ES-I3 (cell line): Measurements from ENCODE around the gene TMEM184A.
"Not testable (repeated sequence)": the region's sequence is repeated elsewhere in the genome, so short reads cannot be mapped to it uniquely, and the experiment has no call there.

ENCODE experiments used
- H3K36me3 ChIP-seq: 2 replicates; pipeline ENCODE4 v1.6.1; 2013; ENCODE audit warnings: mild to moderate bottlenecking, low read length, control low read depth, moderate library complexity; ENCODE audit not compliant: insufficient read depth
- H3K4me1 ChIP-seq: 2 replicates; pipeline ENCODE4 v1.6.1; 2013; ENCODE audit warnings: mild to moderate bottlenecking, control low read depth, low read length; ENCODE audit not compliant: insufficient read depth
- H3K9ac ChIP-seq: 2 replicates; pipeline ENCODE4 v1.6.1; 2013; ENCODE audit warnings: low read depth, mild to moderate bottlenecking, low read length, moderate library complexity
- H3K9me3 ChIP-seq: 2 replicates; pipeline ENCODE4 v1.6.1; 2013; ENCODE audit warnings: mild to moderate bottlenecking, low read length, moderate library complexity; ENCODE audit not compliant: control insufficient read depth, insufficient read depth

TMEM184A gene

GRCh38 chr7:1529383-1530116, 26.5 kb downstream of the TMEM184A start:
- Histone ChIP-seq H3K9me3 (no peaks in the 10 kb centered on the region), H3K36me3 (no peaks in the 10 kb centered on the region), H3K4me1 (peaks cover 28% of the 10 kb centered on the region; the same call in 1 of the 2 replicates), H3K9ac (no peak overlapping the region; the same call in 1 of the 2 replicates)

GRCh38 chr7:1526271-1526754, 29.7 kb downstream of the TMEM184A start:
- H3K9me3 ChIP-seq, result no peaks in the 10 kb centered on the region
- peaks cover 15% of the 10 kb centered on the region; the same call in 1 of the 2 replicates for H3K4me1 ChIP-seq
- H3K9ac ChIP-seq, result no peak overlapping the region
- no peaks in the 10 kb centered on the region for H3K36me3 ChIP-seq

- Histone ChIP-seq H3K9ac (no peak overlapping the region), H3K9me3 (no peaks in the 10 kb centered on the region), H3K36me3 (no peaks in the 10 kb centered on the region), H3K4me1 (peaks cover 15% of the 10 kb centered on the region; the same call in 1 of the 2 replicates)
Observed at GRCh38 chr7:1525409-1525808, 30.6 kb downstream of the TMEM184A start.

GRCh38 chr7:1523844-1524243, 32.2 kb downstream of the TMEM184A start:
- Histone ChIP-seq H3K9ac (no peak overlapping the region), H3K9me3 (no peaks in the 10 kb centered on the region), H3K4me1 (peaks cover 15% of the 10 kb centered on the region; the same call in 1 of the 2 replicates), H3K36me3 (no peaks in the 10 kb centered on the region)

GRCh38 chr7:1523208-1523607, 32.8 kb downstream of the TMEM184A start:
- Histone ChIP-seq H3K4me1 (peaks cover 15% of the 10 kb centered on the region; the same call in 1 of the 2 replicates), H3K9me3 (no peaks in the 10 kb centered on the region; the same call in 1 of the 2 replicates), H3K36me3 (no peaks in the 10 kb centered on the region), H3K9ac (no peak overlapping the region)

- no peaks in the 10 kb centered on the region; the same call in 1 of the 2 replicates for H3K9me3 ChIP-seq
- no peak overlapping the region for H3K9ac ChIP-seq
- peaks cover 9% of the 10 kb centered on the region; the same call in 1 of the 2 replicates for H3K4me1 ChIP-seq
- H3K36me3 ChIP-seq, result no peaks in the 10 kb centered on the region
Observed at GRCh38 chr7:1521456-1521855, 34.5 kb downstream of the TMEM184A start.

- Histone ChIP-seq H3K9ac (no peak overlapping the region), H3K36me3 (no peaks in the 10 kb centered on the region), H3K9me3 (no peaks in the 10 kb centered on the region; the same call in 1 of the 2 replicates), H3K4me1 (peaks cover 7% of the 10 kb centered on the region; the same call in 1 of the 2 replicates)
Observed at GRCh38 chr7:1520539-1521234, 35.3 kb downstream of the TMEM184A start.

- not testable (repeated sequence) for H3K4me1 ChIP-seq, H3K9me3 ChIP-seq, H3K9ac ChIP-seq, H3K36me3 ChIP-seq
Observed at GRCh38 chr7:1519322-1519922, 36.6 kb downstream of the TMEM184A start.

GRCh38 chr7:1516586-1517251, 39.3 kb downstream of the TMEM184A start:
- no peak overlapping the region for H3K9ac ChIP-seq
- H3K9me3 ChIP-seq, result no peaks in the 10 kb centered on the region; the same call in 1 of the 2 replicates
- H3K4me1 ChIP-seq, result no peaks in the 10 kb centered on the region
- H3K36me3 ChIP-seq, result no peaks in the 10 kb centered on the region

GRCh38 chr7:1515509-1515967, 40.5 kb downstream of the TMEM184A start:
- H3K4me1 ChIP-seq, H3K9me3 ChIP-seq, H3K9ac ChIP-seq, H3K36me3 ChIP-seq: not testable (repeated sequence)

- Histone ChIP-seq H3K9me3 (no peaks in the 10 kb centered on the region; the same call in 1 of the 2 replicates), H3K9ac (no peak overlapping the region), H3K4me1 (no peaks in the 10 kb centered on the region), H3K36me3 (no peaks in the 10 kb centered on the region)
Observed at GRCh38 chr7:1514995-1515401, 41.0 kb downstream of the TMEM184A start.

- Histone ChIP-seq H3K9ac (no peak overlapping the region), H3K4me1 (no peaks in the 10 kb centered on the region), H3K36me3 (no peaks in the 10 kb centered on the region)
Observed at GRCh38 chr7:1514407-1514806, 41.6 kb downstream of the TMEM184A start.

GRCh38 chr7:1513657-1514095, 42.3 kb downstream of the TMEM184A start:
- H3K36me3 ChIP-seq, result no peaks in the 10 kb centered on the region
- no peak overlapping the region for H3K9ac ChIP-seq
- H3K9me3 ChIP-seq, result no peaks in the 10 kb centered on the region; the same call in 1 of the 2 replicates
- H3K4me1 ChIP-seq, result no peaks in the 10 kb centered on the region

More at GRCh38 chr7:1514407-1514806, 41.6 kb downstream of the TMEM184A start:
- no peaks in the 10 kb centered on the region; the same call in 1 of the 2 replicates for H3K9me3 ChIP-seq
